H4 (cell line): ENCODE data around the gene IFT81. TPM values are rescaled to one million over a fixed set of nuclear protein-coding genes. Genes with fewer than 3 reads are reported as not detected.
"Not testable (repeated sequence)": the region's sequence is repeated elsewhere in the genome, so short reads cannot be mapped to it uniquely, and the experiment has no call there.

ENCODE experiments used
- DNase-seq: peaks from one replicate; pipeline ENCODE4 v3.0.0-alpha.2; 2015; ENCODE audit warnings: low spot score
- total RNA-seq: library from RNA; depleted of rRNA; stranded (reverse); fragments of >200 nt; shearing (Covaris generic); gene quantifications from 2 replicates; pipeline ENCODE4 v1.2.3, GENCODE V29; 2014; rRNA removed

Gene IFT81, protein sequence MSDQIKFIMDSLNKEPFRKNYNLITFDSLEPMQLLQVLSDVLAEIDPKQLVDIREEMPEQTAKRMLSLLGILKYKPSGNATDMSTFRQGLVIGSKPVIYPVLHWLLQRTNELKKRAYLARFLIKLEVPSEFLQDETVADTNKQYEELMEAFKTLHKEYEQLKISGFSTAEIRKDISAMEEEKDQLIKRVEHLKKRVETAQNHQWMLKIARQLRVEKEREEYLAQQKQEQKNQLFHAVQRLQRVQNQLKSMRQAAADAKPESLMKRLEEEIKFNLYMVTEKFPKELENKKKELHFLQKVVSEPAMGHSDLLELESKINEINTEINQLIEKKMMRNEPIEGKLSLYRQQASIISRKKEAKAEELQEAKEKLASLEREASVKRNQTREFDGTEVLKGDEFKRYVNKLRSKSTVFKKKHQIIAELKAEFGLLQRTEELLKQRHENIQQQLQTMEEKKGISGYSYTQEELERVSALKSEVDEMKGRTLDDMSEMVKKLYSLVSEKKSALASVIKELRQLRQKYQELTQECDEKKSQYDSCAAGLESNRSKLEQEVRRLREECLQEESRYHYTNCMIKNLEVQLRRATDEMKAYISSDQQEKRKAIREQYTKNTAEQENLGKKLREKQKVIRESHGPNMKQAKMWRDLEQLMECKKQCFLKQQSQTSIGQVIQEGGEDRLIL
- 11.0 and 16.5 TPM in 2 replicates for total RNA-seq

- DNase-seq, result peak; percentile 84
Measured at GRCh38 chr12:110124269-110124995, at the start of gene IFT81. IFT81 (plus strand) TSS chr12:110124357; CDS start chr12:110127381, 3,024 bp downstream.

DNA sequence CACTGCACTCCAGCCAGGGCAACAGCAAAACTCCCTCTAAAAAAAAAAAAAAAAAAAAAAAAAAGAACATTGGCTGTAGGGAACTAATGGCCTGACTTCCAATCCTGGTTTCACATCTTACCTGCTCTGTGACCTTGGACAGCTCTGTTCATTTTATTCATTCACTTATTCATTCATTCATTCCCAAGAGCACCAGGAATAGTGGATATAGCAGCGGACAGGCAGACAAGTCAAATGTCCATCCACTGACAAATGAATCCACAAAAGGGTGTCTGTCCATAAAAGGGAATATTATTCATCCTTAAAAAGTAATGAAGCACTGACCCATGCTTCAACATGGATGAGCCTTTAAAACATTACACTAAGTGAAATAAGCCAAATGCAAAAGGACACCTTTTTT is 48.3 kb upstream of the IFT81 start:
- DNase-seq, result no peak

DNA sequence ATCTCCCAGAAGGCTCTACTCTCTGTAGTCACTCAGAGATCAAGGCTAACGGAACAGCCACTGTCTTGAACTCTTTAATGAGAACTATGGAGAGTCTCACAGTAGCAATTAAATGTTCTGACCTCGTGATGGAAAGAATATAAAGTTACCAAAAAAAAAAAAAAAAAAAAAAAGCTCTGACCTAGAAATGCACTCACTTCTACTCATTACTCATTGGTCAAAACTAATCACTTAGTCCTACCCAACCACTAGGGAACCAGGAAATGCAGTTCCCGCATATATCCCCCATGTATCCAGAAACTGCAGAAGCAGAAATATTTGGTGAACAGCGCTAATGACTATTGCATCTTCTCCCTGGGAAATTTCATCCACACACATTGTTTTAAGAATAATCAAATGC is 46.4 kb upstream of the IFT81 start:
- no peak for DNase-seq

DNA sequence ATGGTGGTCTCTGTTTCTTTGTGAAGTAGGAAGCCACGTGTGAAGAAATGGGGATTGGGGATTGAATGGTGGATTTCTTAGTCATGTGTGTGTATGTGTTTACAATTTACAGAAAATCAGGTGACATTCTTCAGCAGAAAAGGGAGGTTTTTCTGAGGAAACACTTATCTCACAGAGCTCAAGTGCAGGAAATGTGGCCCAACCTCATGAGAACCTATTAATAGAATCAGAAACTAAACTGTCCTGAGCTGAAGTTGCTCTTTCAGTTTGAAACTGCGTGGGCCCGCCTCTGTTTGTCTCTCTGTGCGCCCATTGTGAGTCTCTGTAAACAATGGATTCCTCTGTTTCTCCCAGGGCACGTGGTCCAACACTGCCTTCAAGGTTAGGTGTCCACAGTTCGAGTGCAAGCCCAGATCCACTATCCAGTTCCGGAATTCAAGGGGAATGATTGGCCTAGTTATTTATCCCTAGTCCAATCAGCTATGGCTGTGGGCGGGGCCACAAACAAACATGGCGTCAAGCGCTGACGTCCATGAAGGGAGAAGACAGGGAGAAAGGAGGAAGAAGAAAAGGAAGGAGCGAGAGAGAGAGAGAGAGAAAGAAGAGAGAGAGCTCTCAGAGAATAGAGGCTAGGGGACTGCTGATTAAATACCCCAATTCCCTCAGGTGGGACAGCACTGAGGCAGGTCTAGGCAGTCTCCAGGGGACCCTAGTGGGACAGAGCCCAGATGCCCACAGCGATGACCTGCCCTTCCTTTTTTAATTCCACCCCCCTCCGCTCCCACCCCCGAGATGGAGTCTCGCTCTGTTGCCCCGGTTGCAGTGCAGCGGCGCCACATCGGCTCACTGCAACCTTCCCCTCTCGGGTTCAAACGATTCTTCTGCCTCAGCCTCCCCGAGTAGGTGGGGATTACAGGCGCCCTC is 44.4 kb upstream of the IFT81 start:
- peak; percentile 68 for DNase-seq

GRCh38 chr12:110080410-110080809 is 43.7 kb upstream of the IFT81 start:
- no peak for DNase-seq

DNA sequence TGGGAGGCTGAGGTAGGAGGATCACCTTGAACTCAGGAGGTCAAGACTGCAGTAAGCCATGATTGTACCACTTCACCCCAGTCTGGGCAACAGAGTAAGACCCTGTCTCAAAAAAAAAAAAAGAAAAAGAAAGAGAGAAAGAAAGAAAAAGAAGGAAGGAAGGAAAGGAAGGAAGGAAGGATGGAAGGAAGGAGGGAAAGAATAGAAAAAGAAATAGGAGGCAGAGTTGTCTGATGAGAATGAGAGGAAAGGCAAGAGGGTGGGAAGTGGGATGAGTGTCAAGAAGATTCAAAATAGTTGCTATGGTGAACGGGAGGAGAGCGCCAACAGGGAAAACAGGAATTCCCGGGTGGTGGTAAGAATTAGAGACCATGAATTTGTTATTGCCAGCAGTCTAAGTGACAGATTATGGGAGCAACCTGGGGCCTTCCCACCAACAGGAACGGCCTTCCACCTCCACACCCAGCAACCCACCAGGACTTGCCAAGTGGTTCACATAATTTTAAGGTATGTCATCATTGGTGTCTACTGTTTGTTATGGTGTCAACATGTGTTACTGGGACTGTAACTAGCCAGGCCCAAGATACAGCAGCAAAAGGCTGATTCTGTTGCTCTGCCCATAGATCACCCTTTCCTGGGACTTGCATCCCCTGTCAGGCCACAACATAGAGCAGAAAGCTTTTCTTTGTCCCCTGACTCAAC is 39.7 kb upstream of the IFT81 start:
- no peak for DNase-seq

DNA sequence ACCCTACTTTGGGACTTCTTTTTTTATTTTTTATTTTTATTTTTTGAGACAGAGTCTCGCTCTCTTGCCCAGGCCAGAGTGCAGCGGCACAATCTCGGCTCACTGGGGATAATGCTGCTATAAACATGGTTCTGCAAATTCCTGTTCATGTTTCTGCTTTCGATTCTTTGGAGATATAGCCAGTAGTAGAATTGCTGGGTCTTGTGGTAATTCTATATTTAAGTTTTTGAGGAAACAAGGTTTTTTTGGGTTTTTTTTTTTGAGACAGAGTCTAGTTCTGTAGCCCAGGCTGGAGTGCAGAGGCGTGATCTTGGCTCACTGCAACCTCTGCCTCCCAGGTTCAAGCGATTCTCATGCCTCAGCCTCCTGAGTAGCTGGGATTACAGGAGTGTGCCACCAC is 35.9 kb upstream of the IFT81 start:
- DNase-seq, result not testable (repeated sequence)

GRCh38 chr12:110088936-110089335 is 35.2 kb upstream of the IFT81 start:
- DNase-seq, result no peak

- DNase-seq, result no peak
Measured at GRCh38 chr12:110090266-110091135, 33.7 kb upstream of the IFT81 start.

DNA sequence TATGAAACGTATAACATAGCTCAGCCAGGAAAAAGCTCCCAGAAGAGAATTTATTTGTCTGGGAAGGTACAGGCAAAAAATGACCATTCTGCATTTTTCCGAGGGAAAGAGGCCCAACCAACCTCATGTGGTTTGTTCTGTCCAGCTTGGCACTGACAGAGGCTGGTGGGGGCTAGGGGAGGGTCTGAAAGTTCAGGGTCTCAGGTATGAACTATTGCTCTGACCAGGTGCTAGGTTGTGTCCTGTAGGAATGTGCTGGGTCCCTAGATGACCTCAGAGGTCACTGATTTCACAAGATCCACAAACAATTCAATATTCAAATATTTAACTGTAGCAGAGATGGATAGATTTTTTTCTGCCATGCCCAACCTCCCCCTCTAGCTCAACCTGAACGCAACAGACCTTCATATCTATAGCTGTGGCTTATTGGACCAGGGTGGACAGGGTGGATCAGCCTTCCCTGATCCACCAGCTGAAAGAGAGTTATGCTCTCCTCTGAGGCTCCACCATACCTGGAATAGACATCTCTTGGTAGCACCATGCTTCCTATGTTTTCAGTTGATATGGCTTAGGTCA is 32.9 kb upstream of the IFT81 start:
- no peak for DNase-seq

GRCh38 chr12:110093631-110094311 is 30.4 kb upstream of the IFT81 start:
- no peak for DNase-seq

GRCh38 chr12:110100315-110100970 is 23.7 kb upstream of the IFT81 start:
- peak; percentile 69 for DNase-seq

DNA sequence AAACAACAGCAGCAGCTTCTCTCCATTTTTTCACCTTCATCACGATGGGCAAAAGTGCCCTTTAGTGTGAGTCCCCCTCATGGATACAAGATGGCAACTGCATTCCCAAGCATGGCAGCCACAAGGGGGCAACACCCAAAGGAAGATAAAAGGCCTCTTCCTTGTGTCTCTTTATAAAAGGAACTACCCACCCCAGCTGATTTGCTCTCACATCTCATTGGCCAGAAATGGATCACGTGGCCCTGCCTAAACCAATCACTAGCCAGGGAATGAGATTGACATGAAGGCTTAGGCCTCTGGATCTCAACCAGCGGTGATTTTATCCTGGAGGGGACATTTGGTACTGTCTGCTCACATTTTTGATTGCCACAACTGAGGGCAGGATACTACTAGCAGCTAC is 21.9 kb upstream of the IFT81 start:
- DNase-seq, result peak; percentile 97

DNA sequence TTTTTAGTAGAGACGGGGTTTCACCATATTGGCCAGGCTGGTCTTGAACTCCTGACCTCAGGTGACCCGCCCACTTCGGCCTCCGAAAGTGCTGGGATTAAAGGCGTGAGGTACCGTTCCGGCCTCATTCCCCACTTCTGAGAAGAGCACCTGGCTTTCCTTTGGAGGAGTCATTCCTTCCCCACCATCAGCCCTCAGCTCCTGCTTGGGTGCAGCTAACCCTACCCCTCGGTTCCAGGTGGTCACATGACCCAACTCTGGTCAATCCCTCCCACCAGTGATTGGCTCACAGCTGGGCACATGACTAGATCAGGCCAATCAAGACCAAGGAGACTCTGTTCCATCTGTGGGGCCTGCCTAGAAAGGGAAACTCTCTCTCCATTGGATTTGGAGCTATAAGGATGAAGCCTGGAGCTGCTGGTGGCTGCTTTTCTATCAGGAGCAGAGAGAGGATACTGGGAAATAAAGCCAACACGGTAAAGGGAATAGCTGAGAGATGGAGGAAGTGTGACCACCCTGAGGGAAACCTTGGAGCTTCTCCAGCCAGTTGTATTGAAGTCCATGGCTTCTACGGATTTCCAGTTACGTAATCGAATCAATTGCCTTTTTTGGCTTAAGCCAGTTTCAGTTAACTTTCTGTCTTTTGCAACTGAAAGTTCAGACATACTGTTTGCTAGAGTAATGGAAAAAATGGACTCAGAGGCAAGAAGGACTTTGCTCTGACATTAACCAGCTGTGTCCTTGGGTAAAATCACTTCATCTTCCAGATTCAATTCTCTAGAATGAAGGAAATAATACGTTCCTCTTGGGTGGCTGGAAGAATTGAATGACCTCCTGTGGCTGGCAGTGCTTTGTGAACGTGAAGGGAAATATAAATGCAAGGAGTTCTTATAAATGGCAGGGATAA is 19.7 kb upstream of the IFT81 start:
- no peak for DNase-seq

GRCh38 chr12:110105159-110105558 is 19.0 kb upstream of the IFT81 start:
- no peak for DNase-seq

DNA sequence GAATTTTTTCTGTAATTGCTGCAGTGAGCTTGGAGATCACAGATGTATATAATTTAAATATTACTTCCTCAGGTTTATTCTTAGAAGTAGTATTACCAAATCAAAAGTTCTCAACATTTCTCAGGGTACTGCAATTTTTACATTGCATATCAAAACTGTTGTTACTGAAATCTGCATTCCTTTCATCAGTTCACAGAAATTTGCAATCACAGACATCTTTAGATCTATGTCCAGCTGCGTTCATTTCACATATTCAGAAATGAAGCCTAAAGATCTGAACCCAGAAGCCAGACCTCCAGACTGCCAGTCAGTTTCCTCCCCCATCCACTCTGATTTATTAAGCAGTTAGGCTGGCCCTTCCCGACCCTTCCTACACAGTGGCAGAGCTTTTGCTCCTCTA is 18.2 kb upstream of the IFT81 start:
- DNase-seq, result no peak
